Measurements from ENCODE around the gene ZBTB32.

The ZBTB32 gene

DNA sequence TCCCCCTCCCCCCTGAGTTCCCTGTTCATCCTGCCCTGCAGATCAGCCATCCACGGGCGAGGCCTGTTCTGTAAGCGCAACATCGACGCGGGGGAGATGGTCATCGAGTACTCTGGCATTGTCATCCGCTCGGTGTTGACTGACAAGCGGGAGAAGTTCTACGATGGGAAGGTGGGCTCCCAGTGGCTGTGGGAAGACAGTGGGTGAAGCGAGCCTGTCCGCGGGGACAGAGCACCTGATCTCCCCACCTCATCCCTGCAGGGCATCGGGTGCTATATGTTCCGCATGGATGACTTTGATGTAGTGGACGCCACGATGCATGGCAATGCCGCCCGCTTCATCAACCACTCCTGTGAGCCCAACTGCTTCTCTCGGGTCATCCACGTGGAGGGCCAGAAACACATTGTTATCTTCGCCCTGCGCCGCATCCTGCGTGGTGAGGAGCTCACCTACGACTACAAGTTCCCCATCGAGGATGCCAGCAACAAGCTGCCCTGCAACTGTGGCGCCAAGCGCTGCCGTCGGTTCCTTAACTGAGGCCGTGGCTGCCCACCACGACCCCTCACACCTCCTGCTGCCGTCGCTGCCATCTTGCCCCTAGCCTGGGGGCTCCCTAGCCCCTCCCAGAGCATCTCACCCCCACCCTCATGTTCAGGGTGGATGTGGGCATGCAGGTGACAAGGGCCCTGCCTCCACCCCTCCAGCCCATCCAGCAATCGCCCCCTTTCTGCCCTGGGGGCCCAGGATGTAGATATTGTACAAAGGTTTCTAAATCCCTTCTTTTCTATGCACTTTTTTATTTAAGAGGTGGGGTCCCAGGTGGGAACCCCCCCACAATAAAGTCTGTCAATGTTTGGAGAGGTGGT lies 33.9 kb downstream of the ZBTB32 start:
- no peak for FAIRE-seq

DNA sequence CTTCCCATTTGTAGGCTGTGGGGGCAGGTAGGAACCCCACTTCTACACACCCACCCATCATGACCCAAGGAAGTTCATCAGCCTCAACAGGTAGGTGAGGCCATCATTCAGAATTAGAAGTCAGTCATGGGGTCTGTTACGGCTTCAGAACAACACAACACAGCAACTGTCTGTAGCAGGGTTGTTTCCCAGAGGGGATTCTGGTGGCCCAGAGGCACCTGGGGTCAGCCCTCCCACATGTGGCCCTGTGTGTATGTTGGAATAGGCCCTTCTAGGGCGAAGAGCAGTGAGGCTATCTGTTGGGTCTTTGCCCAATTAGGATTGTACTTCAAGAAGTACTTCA lies 34.5 kb downstream of the ZBTB32 start:
- no peak for FAIRE-seq

DNA sequence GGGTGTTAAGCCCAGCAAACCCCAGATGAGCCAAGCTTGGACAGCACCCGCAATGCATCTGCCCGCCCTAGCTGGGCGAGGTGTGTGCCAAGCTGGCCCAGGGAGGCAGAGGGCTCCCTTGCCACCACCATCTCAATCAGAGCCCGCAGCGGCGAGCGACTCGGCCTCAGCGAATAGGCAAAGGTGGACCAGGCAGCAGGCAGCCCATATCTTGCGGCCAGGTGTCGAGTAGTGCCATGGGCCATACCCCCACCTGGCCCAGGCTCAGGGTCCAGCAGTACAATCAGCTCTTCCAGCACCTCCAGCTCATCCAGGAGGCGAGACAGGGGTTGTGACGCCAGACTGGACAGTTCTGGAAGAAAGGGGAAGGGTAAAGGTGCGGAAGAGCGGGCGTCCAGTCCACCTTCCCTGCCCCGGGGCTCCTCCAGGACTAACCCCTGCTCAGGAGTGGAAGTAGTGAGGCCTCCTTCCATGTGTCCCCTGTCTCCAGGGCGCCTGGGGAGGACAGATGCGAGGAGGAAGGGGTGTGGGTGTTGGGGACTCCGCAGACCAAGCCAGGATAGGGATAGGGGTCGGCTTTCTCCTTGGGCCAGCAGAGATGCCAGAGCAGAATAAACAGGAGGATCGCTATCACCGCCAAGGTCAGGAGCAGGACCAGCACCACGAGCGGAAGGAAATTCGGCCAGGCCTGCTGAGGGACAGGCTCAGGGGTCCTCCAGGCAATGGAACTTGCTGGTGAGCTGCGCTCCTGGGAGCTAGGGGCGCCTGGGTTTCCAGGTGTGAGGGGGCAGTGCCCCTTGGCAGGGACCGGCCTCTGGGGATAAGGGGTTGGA lies 35.1 kb downstream of the ZBTB32 start:
- no peak for FAIRE-seq

DNA sequence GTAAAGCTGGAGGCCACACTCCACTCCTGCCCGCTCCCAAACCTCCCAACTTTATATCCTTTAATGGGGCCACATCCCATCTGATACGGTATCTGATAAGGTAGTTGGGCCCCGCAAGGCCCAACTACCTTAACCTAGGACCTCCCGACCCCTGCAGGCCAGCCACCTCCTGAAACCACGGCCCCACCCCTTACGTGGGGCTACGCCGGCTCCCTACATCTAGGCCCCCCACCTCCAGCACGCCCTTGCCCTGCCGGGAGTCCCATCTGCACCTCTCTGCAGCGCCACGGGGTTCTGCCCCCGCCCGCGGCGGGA lies 35.7 kb downstream of the ZBTB32 start:
- no peak for FAIRE-seq

DNA sequence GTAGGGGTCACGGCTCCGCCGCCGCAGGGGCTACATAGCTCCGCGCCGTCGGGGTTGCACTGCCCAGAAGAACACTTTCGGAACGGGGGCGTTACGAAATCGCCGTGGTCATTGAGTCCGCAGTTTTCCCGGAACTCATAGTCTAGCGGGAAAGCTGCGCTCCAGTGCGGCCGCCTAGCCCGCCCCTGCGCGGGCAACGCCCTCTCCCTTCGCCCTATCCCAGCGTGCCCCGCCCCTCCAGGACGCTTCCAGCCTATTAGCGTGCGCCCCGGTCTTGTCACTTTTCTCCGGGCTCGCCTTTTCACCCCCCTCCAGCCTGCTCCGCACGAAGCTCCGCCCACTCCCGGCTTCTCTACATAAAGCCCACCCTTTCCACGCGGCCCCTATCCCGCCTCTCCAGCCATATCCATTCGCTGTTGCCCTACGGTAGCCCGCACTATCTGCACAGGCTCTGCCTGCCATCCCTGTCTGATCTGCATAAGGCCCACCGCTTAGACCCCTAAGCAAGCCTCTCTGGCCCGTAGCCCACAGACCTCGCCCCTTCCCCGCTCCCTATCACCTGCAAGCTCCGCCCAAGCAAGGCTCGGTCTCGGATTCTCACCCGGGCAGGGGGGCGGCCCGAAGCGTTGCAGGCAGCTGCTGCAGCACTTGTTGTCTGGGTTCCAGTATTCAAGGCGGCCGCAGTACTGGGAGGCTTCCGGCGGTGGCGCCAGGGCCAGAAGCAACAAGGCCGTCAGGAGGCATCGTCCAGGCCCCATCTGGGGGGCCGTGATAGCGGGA lies 36.3 kb downstream of the ZBTB32 start:
- peak; percentile 86 for FAIRE-seq

DNA sequence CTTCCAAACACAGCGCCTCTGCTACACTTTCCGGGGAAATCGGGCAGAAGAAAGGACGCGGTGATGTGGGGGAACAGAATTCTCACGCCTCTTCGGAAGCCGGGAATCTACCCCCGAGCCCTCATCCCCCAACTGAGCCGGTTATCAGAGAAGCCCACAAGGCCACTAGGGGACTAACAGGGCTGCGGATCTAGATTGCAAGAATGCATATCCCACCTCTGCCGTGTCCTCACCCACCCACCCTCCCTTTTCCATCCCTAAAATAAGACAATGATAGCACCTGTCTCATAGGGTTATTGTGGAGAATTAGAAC lies 36.8 kb downstream of the ZBTB32 start:
- FAIRE-seq = no peak

DNA sequence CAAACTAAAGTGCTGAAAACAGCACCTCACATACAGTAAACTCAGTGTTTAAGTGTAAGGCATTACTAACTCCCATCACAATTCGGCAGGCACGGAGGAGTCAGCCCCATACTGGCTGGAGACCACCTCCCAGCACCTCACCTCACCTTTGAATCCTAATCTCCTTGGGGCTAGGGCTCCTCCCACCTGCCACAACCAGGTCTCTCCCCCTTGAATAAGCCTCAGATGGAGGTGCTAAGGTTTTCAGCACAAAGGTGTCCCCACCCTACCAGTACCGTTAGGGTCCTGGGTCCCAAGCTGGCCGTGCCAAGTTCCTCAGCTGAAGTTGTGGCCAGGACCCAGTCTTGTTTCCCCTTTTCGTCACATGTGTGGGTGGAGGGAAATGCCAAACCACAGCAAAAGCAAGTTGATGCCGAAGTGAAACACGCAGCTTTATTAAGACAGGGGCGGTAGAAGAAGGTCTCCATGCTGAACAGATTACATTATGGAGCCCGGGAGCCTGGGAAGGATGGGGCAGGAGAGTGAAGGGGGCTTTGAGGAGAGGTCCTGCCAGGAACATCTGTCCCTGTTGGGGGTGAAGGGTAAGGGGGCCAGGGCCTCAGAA lies 37.9 kb downstream of the ZBTB32 start, which contains the start of gene IGFLR1:
Gene IGFLR1, minus strand, starts transcription at position 332 of the 604 bp plus-strand sequence. CDS start 1,272 bp downstream, outside the sequence.
- no peak for FAIRE-seq

DNA sequence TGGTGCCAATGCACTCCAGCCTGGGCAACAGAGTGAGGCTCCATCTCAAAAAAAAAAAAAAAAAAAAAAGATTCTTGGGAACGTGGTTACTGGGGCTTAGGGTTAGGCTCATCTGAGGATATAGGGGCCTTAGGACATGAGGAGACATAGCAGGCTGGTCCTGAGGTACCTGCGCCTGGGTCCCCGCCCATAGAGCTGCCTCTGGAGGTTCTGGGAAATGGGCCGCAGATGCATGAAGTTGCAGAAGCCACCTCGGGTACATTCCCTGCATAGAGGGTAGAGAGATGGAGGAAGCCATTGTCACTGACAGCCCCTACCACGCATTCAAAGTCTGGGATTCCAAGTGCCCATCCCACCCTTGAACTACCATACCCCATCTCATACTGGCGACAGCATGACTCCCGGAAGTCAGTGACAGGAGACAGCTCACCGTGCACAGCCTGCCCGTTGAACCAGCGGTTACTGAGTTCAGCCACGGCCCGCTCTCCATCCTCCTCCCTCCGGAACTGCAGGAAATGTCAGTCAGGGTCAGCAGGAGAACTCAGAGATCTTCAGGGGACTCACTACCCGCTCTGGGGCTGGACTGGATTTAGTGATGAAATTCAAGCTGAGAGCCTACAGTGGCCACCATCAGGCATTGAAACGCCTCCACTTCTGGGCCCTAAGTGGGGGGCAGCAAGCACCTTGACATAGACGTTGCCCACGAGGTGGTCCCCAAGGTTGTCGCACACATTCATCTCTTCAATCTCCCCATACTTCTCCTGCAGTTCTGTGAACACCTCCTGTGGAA lies 39.5 kb downstream of the ZBTB32 start:
- no peak for FAIRE-seq

DNA sequence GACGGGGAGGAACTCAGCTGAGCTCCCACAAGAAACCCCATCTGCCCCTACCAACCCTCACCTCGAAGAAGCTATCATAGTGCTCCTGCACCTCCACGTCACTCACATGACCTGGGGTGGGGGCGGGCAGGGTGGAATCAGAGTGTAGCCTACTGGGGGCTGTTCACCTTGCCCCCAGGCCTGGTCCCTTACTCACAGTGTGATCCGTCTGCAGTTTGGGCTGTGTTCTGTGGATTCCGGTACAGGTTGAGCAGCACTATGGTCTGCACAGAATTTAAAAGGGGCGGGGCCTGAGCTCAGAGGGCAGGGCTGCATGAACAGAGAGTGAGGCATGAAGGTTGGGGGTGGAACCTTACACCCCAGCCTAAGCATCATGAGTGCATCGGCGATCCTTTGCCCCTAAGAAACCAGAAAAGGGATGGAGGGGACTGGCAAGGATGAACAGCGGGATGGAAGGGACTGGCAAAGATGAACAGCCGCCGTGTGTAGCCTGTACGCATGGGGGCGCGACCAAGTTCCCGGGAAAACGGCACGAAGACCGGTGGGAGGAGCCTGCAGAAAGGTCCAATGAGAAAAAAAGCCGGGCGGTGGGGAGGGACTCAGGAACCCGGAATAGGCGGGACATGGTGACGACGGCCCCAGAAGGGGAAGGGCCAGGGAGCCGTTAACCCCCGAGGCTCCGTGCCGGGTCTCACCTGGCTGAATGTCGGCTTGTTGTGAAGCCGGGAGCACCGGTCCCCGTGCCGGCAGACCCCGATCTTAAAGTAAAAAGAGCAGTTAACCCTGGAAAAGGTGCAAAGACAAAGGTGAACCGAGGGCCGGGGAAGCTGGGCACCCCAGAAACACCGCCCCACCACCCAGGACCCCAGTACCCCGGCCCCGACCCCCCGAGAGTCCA lies 40.3 kb downstream of the ZBTB32 start:
- FAIRE-seq = peak; percentile 82

DNA sequence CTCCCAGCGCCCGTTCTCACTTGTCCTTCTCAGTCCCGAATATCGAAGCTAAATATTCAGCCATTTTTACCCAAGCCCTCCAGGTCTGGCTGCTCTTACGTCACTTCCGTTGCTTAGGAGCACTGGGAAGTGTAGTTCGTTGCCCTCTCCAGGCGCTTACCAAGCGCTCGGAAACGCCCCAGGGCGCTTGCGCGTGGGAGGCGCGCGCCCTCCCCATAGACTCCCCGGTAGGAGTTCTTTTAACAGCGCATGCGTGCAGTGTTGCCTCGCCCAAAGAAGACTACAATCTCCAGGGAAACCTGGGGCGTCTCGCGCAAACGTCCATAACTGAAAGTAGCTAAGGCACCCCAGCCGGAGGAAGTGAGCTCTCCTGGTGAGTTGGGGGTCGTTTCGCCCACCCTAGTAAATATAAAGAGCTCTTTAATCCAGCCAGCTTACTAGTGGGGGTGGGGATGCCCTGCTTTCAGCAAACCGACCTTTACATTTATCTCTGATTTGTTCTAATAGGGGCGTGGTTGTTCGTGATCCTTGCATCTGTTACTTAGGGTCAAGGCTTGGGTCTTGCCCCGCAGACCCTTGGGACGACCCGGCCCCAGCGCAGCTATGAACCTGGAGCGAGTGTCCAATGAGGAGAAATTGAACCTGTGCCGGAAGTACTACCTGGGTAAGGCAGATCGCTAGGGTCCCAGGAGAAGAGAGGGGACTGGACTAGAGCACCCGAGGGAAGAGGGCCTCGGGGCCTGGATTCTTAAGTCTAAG lies 41.1 kb downstream of the ZBTB32 start, which contains the start of the genes PSENEN and U2AF1L4:
Gene PSENEN, plus strand, starts transcription at position 324 of the 759 bp plus-strand sequence. Its CDS starts 280 bp downstream, at position 604.
Gene U2AF1L4, minus strand, starts transcription at position 91 of the 759 bp plus-strand sequence. Its CDS starts 27 bp downstream, at position 64.
- peak; percentile 98 for FAIRE-seq

DNA sequence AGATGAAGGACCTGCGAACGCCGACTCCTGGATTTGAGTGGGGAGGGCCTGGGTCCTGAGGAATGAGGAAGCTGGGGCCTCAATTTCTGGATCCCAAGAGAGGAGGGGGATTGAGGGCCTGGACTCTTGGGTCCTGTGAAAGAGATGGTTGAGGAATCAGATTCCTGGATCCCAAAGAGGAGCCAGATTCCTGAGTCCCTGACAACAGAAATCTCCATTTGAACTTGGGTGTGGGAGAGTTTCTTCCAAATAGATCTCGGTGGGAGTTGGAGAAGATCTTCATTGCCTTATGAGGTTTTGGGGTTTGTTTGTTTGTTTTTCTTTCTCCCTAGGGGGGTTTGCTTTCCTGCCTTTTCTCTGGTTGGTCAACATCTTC lies 41.7 kb downstream of the ZBTB32 start:
- no peak for FAIRE-seq

DNA sequence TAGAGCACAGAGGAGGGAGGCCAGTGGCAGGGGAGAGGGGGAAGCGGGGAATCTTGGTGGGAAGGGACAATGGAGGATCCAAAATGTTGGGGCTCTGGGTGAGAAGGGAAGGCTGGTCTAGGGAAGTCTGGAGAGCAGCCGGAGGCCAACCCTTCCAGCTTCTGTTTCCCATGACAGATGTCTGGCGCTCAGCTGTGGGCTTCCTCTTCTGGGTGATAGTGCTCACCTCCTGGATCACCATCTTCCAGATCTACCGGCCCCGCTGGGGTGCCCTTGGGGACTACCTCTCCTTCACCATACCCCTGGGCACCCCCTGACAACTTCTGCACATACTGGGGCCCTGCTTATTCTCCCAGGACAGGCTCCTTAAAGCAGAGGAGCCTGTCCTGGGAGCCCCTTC lies 42.2 kb downstream of the ZBTB32 start:
- FAIRE-seq = no peak

DNA sequence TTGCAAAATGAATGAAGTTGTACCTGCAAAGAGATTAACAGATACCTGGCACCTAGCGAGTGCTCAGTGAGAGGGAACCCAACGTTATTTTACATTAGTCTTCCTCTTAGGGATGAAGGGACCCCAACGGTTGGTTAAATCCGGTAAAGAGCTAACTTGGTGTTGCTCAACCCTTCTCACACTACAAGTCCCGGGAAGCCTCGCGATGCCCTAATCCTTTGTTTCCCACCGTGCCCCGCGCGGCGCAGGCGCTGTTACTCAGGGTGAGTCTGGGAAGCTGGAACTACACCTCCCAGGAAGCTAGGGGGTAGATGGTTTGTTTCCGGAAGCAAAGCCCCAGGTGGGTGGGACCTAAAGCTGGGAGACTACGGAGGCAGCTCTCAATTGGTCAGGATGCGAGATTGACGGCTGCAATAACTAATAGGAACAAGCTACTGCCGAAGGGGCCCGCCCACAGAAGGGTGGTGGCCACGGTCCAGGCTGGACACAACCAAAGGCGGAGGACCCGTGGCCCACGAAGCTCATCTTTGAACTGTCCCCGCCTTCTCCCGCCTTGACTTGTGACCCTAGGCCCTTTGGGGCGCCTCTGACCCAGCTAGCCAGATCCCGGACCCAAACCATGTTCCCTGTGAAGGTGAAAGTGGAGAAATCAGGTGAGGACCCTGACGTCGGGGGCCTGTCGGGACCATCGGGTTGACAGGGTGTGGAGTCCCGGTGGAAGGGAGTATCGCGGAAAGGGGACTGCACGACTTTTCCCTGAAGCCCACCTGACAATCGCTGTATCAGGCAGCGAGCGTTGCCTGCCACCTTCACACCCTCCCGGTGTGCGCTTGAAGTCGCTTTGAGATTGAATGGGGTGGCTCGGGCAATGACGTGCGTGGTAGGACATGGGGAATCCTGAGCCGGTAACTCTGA lies 44.0 kb downstream of the ZBTB32 start, which contains the start of gene LIN37:
Gene LIN37, plus strand, starts transcription at position 471 of the 915 bp plus-strand sequence. Its CDS starts 149 bp downstream, at position 620.
- FAIRE-seq = peak; percentile 97

DNA sequence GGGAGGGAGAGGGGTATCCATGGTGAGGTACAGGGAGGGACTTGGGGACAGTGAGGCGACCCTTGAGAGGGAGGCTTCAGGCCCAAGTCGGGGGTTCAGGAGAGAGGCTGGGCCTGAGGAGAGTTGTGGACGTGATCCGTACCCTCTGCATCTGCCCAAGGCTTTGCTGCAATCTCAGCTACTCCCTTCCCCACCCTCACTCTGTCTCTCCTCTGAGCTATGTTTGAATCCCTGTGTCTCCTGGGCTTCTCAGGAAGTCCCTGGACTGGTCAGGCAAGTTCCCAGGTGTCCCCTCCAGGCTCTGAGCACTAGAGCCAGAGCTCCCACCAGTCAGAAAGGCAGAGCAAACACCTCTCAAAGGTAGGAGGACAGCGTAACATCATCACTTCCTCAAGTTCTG lies 45.8 kb downstream of the ZBTB32 start:
- no peak for FAIRE-seq

DNA sequence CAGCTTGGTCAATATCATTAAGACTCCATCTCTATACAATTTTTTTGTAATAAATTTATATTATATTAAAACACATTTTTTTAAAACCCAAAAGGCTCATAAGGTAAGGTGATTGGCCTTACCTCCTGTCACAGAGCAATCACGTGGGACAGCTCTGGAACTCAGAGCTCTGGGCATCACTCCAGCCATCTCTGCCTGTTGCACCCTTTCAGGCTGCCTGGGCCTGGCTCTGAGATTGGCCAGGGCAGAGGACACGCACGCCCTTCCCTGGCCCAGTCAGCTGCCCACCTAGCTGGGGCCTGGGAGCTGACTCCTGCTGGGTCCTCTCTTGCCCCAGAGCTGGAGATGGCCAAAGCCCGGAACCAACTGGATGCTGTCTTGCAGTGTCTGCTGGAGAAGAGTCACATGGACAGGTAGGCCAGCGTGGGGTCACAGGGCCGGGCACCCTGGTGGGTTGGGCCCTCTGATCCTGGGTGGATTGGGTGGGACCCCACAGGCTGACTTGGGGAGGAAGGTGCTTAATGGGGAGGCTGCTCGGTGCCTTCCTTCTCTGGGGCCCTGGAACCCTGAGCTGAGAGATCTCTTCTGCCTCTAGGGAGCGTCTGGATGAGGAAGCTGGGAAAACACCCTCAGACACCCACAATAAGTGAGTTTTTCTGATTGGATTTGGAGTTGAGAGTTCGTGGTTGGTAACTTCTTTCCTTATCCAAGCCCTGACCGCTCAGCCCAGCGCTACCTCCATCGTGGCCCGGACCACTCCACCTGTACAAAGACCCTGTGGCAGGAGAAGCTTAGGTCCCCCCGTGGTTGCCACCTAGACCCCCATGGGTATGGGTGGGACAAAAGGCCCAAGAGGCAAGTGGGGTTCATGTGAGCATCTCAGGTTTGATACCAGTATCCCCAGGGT lies 47.7 kb downstream of the ZBTB32 start:
- no peak for FAIRE-seq

DNA sequence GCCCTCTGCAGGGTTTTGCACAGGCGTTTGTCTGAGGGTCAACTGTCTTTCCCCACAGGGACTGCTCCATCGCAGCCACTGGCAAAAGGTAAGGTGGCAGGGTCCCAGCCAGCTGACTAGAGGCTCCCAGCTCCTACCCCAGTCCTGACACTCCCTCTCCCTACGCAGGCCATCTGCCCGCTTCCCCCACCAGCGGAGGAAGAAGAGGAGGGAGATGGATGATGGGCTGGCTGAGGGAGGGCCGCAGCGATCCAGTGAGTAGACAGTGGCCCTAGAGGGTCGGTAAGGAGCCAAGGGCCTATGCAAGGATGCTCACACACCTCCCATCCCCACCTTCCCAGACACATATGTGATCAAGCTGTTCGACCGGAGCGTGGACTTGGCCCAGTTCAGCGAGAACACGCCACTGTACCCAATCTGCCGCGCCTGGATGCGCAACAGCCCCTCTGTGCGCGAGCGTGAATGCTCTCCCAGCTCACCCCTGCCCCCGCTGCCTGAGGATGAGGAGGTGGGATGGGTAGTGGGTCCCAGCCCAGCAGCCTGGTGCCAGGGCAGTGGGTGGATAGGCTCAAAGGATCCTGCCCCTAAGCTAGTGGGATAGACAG lies 48.5 kb downstream of the ZBTB32 start:
- no peak for FAIRE-seq

DNA sequence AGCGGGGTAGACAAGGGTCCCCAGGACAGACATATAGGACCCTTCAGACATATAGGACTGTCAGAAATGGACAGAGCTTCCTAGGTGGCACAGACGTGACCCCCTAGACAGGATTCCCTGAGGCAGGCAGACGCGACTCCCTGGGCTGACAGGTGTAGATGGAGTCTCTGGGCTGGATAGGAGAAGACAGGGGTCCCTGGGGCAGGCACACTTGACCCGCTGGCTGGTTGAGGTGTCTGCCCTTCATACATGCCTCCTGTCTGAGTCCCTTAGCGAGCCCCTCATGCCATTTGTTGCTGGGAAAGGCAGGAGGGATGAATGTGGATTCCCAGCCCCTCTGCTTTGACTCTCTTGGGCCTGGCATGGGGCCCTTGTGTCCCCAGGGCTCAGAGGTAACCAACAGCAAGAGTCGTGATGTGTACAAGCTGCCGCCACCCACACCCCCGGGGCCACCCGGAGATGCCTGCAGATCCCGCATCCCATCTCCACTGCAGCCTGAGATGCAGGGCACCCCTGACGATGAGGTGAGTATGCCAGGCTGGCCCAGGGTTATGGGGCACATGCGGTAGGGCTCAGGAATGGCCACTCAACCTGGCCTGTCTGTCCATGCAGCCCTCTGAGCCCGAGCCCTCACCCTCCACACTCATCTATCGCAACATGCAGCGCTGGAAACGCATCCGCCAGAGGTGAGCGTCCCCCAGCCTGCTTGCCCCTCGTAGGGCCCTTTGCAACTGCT lies 49.4 kb downstream of the ZBTB32 start:
- no peak for FAIRE-seq

Data from A204.1 (cell line).